Fibroblast of skin of left biceps (primary cell): ENCODE data around the gene TENT4B.

Experiments
- DNase-seq, 2 experiments: peaks; one replicate each; pipeline ENCODE4 v3.0.0-alpha.2; 2013; ENCODE audit warnings: low read depth in 2 of 2

The TENT4B gene

GRCh38 chr16:50256604-50257003, 103.5 kb downstream of the TENT4B start:
- DNase-seq, result no peak

- DNase-seq, result no peak
These were observed 104.8 kb downstream of the TENT4B start for GRCh38 chr16:50257876-50258275.

DNA sequence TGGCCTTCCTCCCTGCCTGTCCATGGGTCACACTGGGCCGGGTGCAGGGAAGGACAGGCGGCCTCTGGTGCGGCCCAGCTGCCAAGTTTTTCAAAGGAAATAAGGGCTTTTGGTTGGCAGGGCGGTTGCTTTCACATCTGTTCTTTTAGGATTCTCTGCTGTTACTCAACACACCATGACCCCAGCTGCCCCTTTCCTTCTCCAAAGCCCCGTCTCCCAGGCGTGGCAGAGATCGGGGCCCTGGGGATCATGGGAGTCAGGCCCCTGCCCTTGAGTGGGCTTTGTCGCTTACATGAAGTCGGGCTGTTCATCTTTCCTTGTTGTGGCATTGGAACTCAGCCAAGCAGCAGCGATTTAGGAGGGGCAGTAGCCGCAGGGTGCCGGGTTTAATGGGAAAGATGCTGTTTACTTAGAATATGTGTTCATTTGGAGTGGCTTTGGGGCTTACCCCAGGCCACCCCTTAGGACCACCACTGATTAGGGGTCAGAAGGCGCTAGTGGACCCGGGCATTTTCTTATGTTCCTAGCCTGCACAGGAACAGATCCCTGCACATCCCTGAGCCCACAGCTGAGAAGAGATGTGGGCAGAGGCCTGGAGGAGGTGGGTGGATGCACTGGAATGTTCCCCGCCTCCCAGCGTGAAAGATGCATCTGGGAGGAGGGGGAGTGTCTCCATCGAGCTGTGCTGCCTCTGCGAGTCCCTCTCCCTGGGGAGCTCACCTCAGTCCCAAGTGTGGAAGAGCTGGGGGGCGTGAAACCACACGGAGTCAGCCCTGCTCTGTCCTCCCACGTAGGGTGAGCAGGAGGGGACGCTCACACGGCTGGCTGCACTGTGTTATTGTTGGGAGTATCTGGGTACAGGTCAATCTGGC, 106.5 kb downstream of the TENT4B start:
- no peak for DNase-seq

GRCh38 chr16:50260206-50261159, 107.4 kb downstream of the TENT4B start:
- DNase-seq, result no peak

GRCh38 chr16:50261160-50261706, 108.1 kb downstream of the TENT4B start:
- DNase-seq, result no peak

GRCh38 chr16:50261707-50262235, 108.7 kb downstream of the TENT4B start:
- DNase-seq, result no peak

GRCh38 chr16:50263060-50263909, 110.2 kb downstream of the TENT4B start:
- DNase-seq, result no peak

- DNase-seq, result no peak
These were observed 111.1 kb downstream of the TENT4B start for GRCh38 chr16:50263940-50264929.

- no peak for DNase-seq
These were observed 112.2 kb downstream of the TENT4B start for GRCh38 chr16:50265260-50265659.

DNA sequence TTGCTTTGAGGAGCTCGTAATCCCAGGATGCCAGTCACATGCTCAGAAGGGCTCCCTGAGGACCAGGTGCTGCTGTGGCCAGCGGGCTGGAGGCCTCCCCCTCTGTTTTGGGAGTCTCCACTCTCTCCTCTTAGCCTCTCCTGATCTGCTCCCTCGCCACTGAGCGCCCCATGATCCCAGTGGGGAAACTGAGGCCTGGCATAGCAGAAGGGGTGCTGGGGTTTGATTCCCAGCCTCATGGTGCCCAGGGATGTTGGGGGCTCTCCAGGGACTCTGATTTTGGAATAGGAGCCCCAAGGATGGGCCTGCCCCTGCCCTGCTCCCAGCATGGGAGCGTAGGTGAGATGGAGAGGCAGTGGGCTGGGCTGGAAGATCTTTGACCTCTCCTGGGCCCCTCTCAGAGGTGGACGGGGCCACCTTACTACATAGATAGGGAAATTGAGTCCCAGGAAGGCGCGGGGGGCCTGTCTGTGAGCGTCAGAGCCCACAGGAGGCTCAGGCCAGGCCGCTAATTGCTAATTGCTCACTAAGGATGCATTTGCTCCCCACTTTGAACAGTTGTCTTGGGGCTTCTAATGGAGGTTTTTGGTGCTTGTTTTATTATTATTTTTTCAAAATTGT, 112.7 kb downstream of the TENT4B start:
- DNase-seq, result no peak

- DNase-seq, result peak; percentile 66 to 70
These were observed 113.4 kb downstream of the TENT4B start, which contains the start of gene ADCY7 for GRCh38 chr16:50266337-50267091. TSS of gene ADCY7 (plus strand) at chr16:50266551. CDS start at chr16:50288180, 21,629 bp downstream.

DNA sequence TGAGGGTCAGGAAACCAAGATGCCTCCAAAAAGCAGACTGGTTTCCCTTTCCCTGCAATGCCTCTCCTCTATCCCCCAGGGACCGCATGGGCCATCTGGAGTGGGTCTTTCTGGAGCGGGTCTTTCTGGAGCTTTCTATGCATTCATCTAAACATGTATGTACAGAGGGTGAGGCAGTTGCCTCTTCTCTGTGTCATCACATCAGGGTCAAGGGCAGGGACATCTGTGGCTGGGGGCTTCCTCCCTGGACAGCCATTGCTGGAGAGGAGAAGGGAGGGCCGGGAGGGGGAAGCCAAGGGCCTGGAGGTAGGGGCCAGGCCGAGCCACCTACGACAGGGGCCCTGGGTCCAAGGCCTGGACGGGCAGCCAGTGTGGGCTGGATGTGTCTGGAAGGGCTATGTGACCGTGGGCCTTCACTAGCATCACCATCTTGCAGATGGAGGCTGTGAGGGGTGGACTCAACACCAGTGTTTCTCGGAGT, 114.1 kb downstream of the TENT4B start:
- DNase-seq, result no peak

DNA sequence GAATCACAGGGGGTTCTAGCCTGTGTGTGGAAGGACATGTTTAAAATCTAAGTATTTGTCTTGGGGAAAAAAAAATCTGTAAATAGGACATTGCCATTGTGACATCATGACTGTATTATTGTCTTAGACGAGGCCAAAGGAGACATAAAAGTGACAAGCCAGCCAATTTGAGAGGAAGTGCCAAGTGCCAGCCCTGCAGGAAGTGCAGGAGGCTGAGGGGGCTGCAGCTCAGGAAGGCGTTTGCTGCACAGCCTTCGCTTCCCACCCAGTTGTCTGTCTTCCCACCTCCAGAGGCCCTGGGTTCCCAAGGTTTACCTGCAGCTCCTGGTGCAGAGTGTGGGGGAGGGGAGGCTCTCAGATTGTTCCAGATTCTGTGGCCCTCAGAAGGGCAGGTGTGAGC, 114.5 kb downstream of the TENT4B start:
- DNase-seq, result no peak

GRCh38 chr16:50268352-50268751, 115.2 kb downstream of the TENT4B start:
- no peak for DNase-seq

GRCh38 chr16:50269061-50269705, 116.1 kb downstream of the TENT4B start:
- no peak for DNase-seq

GRCh38 chr16:50269769-50270509, 116.8 kb downstream of the TENT4B start:
- no peak for DNase-seq

DNA sequence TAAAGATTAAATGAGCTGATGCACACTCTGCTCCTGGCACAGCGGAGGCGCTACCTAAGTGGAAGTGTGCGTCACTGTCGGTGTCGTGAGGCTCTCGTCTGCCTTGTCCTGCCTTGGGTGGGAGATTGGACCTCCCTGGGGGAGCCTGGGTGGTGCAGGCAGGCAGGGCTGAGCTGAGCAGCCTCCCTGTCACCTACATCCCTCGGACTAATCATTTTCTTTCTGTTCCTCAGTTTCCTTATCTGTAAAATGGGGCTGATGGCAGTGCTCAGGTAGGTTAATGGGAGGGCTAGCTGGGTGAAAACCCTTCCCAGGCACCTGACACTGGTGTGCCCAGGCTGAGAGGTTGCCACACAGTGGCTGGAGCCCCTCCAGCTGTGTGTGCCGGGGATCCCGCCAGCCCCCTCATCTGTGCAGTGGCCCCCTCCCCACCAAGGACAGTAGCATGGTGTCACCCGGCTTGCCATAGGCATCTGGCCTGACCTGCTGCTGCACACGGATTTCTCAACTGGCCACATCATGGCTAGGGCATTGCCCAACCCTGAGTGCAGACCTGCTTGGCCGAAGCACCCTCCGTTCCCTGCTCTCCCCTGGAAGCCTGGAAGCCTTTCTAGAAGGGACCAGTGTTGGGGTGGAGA, 117.5 kb downstream of the TENT4B start:
- no peak for DNase-seq
